A549 (cell line): Measurements from ENCODE around the gene L3MBTL2. TPM values are rescaled to one million over a fixed set of nuclear protein-coding genes. Genes with fewer than 3 reads are reported as not detected.

Experiments used
- ATAC-seq, 2 experiments: fragments of 200-7000 bp in 1 of 2; fragments of >200 bp in 1 of 2; cut with Nextera tagmentation in 1 of 2; cut with Tn5 transposase in 1 of 2; 3 replicates each; pipeline versions ENCODE4 v1.8.0 to v1.9.1; 2018 to 2020; ENCODE audit warnings: mild to moderate bottlenecking in 1 of 2, moderate library complexity in 1 of 2
- CTCF ChIA-PET: fragments of 300-600 bp; sonication (Branson Sonifier 250); formaldehyde crosslinking; extraction: SDS; loops from one replicate; lab custom pipeline; 2021; ENCODE audit warnings: antibody characterized with exemption, inconsistent platforms; lab: Yijun Ruan, JAX
- POLR2A ChIA-PET: fragments of 350-600 bp; formaldehyde crosslinking; extraction: SDS; loops from one replicate; lab custom pipeline; 2021; ENCODE audit warnings: antibody characterized with exemption, inconsistent platforms; lab: Yijun Ruan, JAX
- DNase-seq, 2 experiments: peaks; one replicate each; pipeline versions ENCODE4 v3.0.0 to v3.0.0-alpha.2; 2011 to 2016; ENCODE audit warnings: low read depth in 1 of 2, low spot score in 1 of 2
- FAIRE-seq: peaks from 2 replicates; lab custom pipeline; 2011; peaks lifted over from hg19 to GRCh38; lab: Jason Lieb, UNC
- H3K27ac ChIP-seq, 2 experiments: fragments of >200 bp; sonication (Bioruptor Twin); formaldehyde crosslinking; 3 replicates each; pipeline ENCODE4 v1.5.1; 2016 to 2017
- H3K4me1 ChIP-seq: fragments of >200 bp; sonication (Bioruptor Twin); formaldehyde crosslinking; 3 replicates; pipeline ENCODE4 v1.6.1; 2016
- H3K4me2 ChIP-seq: fragments of >200 bp; sonication (Bioruptor Twin); formaldehyde crosslinking; 3 replicates; pipeline ENCODE4 v1.6.1; 2016
- H3K4me3 ChIP-seq: fragments of >200 bp; sonication (Bioruptor Twin); formaldehyde crosslinking; 3 replicates; pipeline ENCODE4 v1.5.1; 2016
- H3K9me3 ChIP-seq: fragments of >200 bp; sonication (Bioruptor Twin); formaldehyde crosslinking; 3 replicates; pipeline ENCODE4 v1.6.1; 2016
- BHLHE40 ChIP-seq: IDR thresholded peaks from 2 replicates; pipeline ENCODE4 v1.6.1; 2012; ENCODE audit warnings: low read depth, low read length, inconsistent platforms
- CBX2 ChIP-seq: fragments of 200-600 bp; sonication (generic); IDR thresholded peaks from 2 replicates; pipeline ENCODE4 v1.6.1; 2016; ENCODE audit warnings: low read depth, mild to moderate bottlenecking, borderline replicate concordance
- CEBPB ChIP-seq, 2 experiments: fragments of >200 bp in 1 of 2; sonication (Bioruptor Twin) in 1 of 2; formaldehyde crosslinking in 1 of 2; IDR thresholded peaks; 2 replicates each; pipeline ENCODE4 v1.6.1; 2012 to 2016
- CHD2 ChIP-seq: fragments of 150-350 bp; IDR thresholded peaks from 2 replicates; pipeline ENCODE4 v1.6.1; 2014; ENCODE audit warnings: low read length; ENCODE audit not compliant: partially characterized antibody
- CHD4 ChIP-seq: fragments of 200-600 bp; sonication (generic); IDR thresholded peaks from 2 replicates; pipeline ENCODE4 v1.6.1; 2016; ENCODE audit warnings: antibody characterized with exemption, mild to moderate bottlenecking, borderline replicate concordance
- EHF ChIP-seq: fragments of 250-450 bp; sonication (Bioruptor Pico); IDR thresholded peaks from 2 replicates; pipeline ENCODE4 v1.5.0; 2020; ENCODE audit warnings: mild to moderate bottlenecking
- FOSL2 ChIP-seq, 2 experiments: fragments of 450-650 bp in 1 of 2; fragments of >200 bp in 1 of 2; sonication (Bioruptor Twin) in 1 of 2; formaldehyde crosslinking; IDR thresholded peaks; 2 replicates each; pipeline versions ENCODE4 v1.5.0 to v1.6.1; 2016 to 2020; ENCODE audit warnings: mild to moderate bottlenecking in 1 of 2, moderate library complexity in 1 of 2
- FOXS1 ChIP-seq: fragments of 250-450 bp; sonication (Bioruptor Pico); IDR thresholded peaks from 2 replicates; pipeline ENCODE4 v1.5.0; 2020; ENCODE audit warnings: mild to moderate bottlenecking, moderate library complexity
- HEYL ChIP-seq: fragments of 250-450 bp; sonication (Bioruptor Pico); IDR thresholded peaks from 2 replicates; pipeline ENCODE4 v1.8.0; 2021; ENCODE audit warnings: mild to moderate bottlenecking, moderate library complexity
- HOXB5 ChIP-seq: fragments of 250-450 bp; sonication (Bioruptor Pico); IDR thresholded peaks from 2 replicates; pipeline ENCODE4 v1.5.0; 2020; ENCODE audit warnings: mild to moderate bottlenecking, moderate library complexity
- JUNB ChIP-seq: fragments of >200 bp; sonication (Bioruptor Twin); formaldehyde crosslinking; IDR thresholded peaks from 2 replicates; pipeline ENCODE4 v1.6.1; 2016
- KDM1A ChIP-seq: fragments of 200-600 bp; sonication (generic); IDR thresholded peaks from 2 replicates; pipeline ENCODE4 v1.6.1; 2016; ENCODE audit warnings: low read depth, mild to moderate bottlenecking
- NFE2L2 ChIP-seq: fragments of 150-350 bp; conservative IDR thresholded peaks from 2 replicates; pipeline ENCODE4 v1.6.1; 2014; ENCODE audit warnings: low read length
- NPAS2 ChIP-seq: fragments of 250-450 bp; sonication (Bioruptor Pico); IDR thresholded peaks from 2 replicates; pipeline ENCODE4 v1.8.0; 2022; ENCODE audit warnings: mild to moderate bottlenecking, moderate library complexity, borderline replicate concordance
- NR3C1 ChIP-seq: fragments of >200 bp; sonication (Bioruptor Twin); formaldehyde crosslinking; IDR thresholded peaks from 3 replicates; pipeline ENCODE4 v1.6.1; 2017
- POLR2A ChIP-seq: IDR thresholded peaks from 2 replicates; pipeline ENCODE4 v1.6.1; 2012; ENCODE audit warnings: mild to moderate bottlenecking, low read length
- RAD21 ChIP-seq, 2 experiments: fragments of >200 bp in 1 of 2; sonication (Bioruptor Twin) in 1 of 2; formaldehyde crosslinking in 1 of 2; IDR thresholded peaks in 1 of 2; conservative IDR thresholded peaks in 1 of 2; 2 replicates in 1 of 2; 3 replicates in 1 of 2; pipeline ENCODE4 v1.6.1; 2012 to 2018; ENCODE audit warnings: inconsistent platforms in 1 of 2
- TFCP2L1 ChIP-seq: fragments of 250-450 bp; sonication (Bioruptor Pico); IDR thresholded peaks from 2 replicates; pipeline ENCODE4 v1.5.0; 2021; ENCODE audit warnings: mild to moderate bottlenecking
- ZNF302 ChIP-seq: fragments of 250-450 bp; sonication (Bioruptor Pico); IDR thresholded peaks from 2 replicates; pipeline ENCODE4 v1.9.0; 2021; ENCODE audit warnings: inconsistent platforms, mild to moderate bottlenecking, moderate library complexity
- WGBS: methylation state at CpG from one replicate; pipeline ENCODE4 v1.1.6; 2017; ENCODE audit errors: missing lambda C conversion rate; 5-methylcytosine and 5-hydroxymethylcytosine counted together
- polyA plus RNA-seq, 4 experiments: library from polyadenylated mRNA; depleted of rRNA in 3 of 4; stranded (reverse); fragments of >200 nt; fragmentation: RNase III in 1 of 4; extraction: RNeasy Plus Mini Kit Qiagen cat#74134 plus additional on column Dnase treatment in 1 of 4; gene quantifications; 2 replicates in 3 of 4; 3 replicates in 1 of 4; pipeline ENCODE4 v1.2.3, GENCODE V29; 2011 to 2017
- TF ChIP-seq, protein P1 (sequence below): IDR thresholded peaks from 2 replicates; pipeline ENCODE4 v1.6.1; 2012; ENCODE audit warnings: low read depth, borderline replicate concordance
- TF ChIP-seq, protein P2 (sequence below): fragments of >200 bp; sonication (Bioruptor Twin); formaldehyde crosslinking; IDR thresholded peaks from 2 replicates; pipeline ENCODE4 v1.6.1; 2016
- TF ChIP-seq, protein P3 (sequence below): fragments of >200 bp; sonication (Bioruptor Twin); formaldehyde crosslinking; IDR thresholded peaks from 3 replicates; pipeline ENCODE4 v1.5.1; 2016

Gene L3MBTL2
- polyA plus RNA-seq, 2 of the 4 experiments (the other 2 are of a cell fraction) = 14.5 to 17.0 TPM

DNA sequence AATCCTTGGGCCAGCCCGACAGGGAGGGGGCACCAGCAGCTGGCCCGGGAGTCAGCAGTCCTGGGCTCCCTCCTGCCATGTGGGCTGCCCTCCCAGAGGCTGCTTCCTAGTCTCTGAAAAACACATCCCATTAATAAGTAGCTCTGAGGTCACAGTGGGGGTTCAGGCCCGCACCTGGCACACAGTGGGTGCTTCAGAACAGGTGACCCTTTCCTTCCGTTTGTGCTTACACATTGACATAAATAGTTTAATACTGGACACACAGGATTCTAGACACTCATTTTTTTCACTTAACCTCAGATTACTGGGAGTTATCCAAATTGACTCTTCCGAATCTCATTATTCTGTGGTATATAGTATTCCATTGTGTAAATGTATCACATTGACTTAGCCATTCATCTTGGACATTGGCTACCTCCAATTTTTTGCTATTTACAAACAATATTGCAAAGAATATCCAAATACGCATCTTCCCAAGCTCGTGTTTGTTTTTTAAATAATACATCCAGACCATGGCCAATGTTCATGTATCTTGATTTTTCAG, 36.1 kb downstream of the L3MBTL2 start:
- Histone ChIP-seq H3K4me3 (no peak overlapping the region), H3K4me2 (no peak overlapping the region), H3K27ac (no peak overlapping the region), H3K9me3 (no peaks in the 10 kb centered on the region), H3K4me1 (no peaks in the 10 kb centered on the region)
- FAIRE-seq (no peak), ATAC-seq (no peak), DNase-seq (no peak)
- POLR2A ChIA-PET = no interaction called here
- CTCF ChIA-PET = no interaction called here
- TF ChIP-seq ZNF302 (CRISPR knock-in tag) (no peak), CHD2 (no peak), BHLHE40 (no peak), JUNB (no peak), NR3C1 (no peak), EHF (CRISPR knock-in tag) (no peak), KDM1A (no peak), FOSL2 (IDR thresholded peaks at IDR 0.05) (no peak), FOSL2 (CRISPR knock-in tag; IDR thresholded peaks at IDR 0.05) (no peak), HOXB5 (no peak), CHD4 (no peak)
- TF ChIP-seq, protein P1, sequence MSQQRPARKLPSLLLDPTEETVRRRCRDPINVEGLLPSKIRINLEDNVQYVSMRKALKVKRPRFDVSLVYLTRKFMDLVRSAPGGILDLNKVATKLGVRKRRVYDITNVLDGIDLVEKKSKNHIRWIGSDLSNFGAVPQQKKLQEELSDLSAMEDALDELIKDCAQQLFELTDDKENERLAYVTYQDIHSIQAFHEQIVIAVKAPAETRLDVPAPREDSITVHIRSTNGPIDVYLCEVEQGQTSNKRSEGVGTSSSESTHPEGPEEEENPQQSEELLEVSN = no peak
- TF ChIP-seq, protein P2, sequence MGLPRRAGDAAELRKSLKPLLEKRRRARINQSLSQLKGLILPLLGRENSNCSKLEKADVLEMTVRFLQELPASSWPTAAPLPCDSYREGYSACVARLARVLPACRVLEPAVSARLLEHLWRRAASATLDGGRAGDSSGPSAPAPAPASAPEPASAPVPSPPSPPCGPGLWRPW = no peak
- WGBS = 94% methylated on average over 6 of the region's 7 CpGs

DNA sequence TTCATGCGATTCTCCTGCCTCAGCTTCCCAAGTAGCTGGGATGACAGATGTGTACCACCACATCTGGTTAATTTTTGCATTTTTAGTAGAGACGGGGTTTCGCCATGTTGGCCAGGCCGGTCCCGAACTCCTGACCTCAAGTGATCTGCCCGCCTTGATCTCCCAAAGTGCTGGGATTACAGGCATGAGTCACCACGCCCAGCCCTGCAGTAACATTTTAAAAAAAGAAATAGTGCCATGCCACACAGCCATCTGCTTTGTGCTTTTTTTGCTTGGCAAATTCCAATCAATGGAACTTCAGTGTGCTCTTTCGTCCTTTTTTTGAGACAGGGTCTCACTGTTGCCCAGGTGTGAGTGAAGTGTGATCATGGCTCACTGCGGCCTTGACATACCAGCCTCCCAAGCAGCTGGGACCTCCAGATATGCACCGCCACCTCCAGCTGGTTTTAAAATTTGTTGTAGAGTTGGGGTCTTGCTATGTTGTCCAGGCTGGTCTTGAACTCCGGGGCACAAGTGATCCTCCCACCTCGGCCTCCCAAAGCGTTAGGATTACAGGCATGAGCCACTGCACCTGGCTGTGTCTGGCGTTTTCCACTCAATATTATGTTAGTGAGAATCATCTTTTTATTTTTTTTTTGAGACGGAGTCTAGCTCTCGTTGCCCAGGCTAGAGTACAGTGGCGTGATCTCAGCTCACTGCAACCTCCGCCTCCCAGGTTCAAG, 37.4 kb downstream of the L3MBTL2 start:
- no peak for FAIRE-seq
- no peak overlapping the region for H3K27ac ChIP-seq
- H3K4me3 ChIP-seq = no peak overlapping the region
- ChIA-PET POLR2A (no interaction called here), CTCF (interaction anchor here (0.8 kb wide), 1 partner anchor 344 kb away, joined by 3 read pairs; no protein-coding TSS in a partner anchor)
- no peak for ATAC-seq
- H3K4me2 ChIP-seq = no peak overlapping the region
- no peak for TF ChIP-seq NFE2L2
- no peak for TF ChIP-seq HEYL
- no peak for TF ChIP-seq POLR2A
- TF ChIP-seq RAD21 (conservative IDR thresholded peaks at IDR 0.05 in 1 of 2, IDR thresholded peaks at IDR 0.05 in 1 of 2) = no peak
- TF ChIP-seq FOXS1 (CRISPR knock-in tag) = no peak
- no peak for TF ChIP-seq CBX2
- TF ChIP-seq TFCP2L1 (CRISPR knock-in tag) = no peak
- no peaks in the 10 kb centered on the region for H3K9me3 ChIP-seq
- whole genome bisulfite sequencing = 90% methylated on average over 18 of the region's 18 CpGs
- DNase-seq = no peak
- no peaks in the 10 kb centered on the region for H3K4me1 ChIP-seq

DNA sequence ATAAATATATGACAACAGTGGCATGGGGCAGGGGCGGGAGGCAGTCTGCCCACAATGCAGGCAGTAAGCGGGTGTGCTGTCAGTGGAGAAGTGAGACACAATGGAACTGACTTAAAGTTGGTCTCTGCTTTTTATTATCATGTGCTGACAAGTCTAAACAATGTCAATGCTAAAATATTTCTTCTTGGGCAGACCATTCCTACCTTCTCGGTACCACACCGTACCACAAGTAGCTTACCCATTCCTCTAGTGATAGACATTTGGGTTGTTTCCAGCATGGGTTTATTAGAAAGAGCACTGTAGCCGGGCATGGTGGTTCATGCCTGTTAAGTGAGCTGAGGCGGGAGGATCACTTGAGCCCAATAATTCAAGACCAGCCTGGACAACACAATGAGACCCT, 38.2 kb downstream of the L3MBTL2 start:
- DNase-seq (no peak), ATAC-seq (no peak), FAIRE-seq (no peak)
- H3K27ac ChIP-seq = no peak overlapping the region
- CTCF ChIA-PET = interaction anchor here (0.6 to 1.3 kb wide), 3 partner anchors 14 to 344 kb away, joined by 3 to 5 read pairs (median 3); no protein-coding TSS in a partner anchor
- no peak overlapping the region for H3K4me3 ChIP-seq
- no peaks in the 10 kb centered on the region for H3K4me1 ChIP-seq
- TF ChIP-seq NPAS2 (CRISPR knock-in tag) (no peak), BHLHE40 (no peak), CEBPB (IDR thresholded peaks at IDR 0.05) (no peak)
- TF ChIP-seq, protein P3, sequence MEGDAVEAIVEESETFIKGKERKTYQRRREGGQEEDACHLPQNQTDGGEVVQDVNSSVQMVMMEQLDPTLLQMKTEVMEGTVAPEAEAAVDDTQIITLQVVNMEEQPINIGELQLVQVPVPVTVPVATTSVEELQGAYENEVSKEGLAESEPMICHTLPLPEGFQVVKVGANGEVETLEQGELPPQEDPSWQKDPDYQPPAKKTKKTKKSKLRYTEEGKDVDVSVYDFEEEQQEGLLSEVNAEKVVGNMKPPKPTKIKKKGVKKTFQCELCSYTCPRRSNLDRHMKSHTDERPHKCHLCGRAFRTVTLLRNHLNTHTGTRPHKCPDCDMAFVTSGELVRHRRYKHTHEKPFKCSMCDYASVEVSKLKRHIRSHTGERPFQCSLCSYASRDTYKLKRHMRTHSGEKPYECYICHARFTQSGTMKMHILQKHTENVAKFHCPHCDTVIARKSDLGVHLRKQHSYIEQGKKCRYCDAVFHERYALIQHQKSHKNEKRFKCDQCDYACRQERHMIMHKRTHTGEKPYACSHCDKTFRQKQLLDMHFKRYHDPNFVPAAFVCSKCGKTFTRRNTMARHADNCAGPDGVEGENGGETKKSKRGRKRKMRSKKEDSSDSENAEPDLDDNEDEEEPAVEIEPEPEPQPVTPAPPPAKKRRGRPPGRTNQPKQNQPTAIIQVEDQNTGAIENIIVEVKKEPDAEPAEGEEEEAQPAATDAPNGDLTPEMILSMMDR = no peak
- no peak overlapping the region for H3K4me2 ChIP-seq
- WGBS = 94% methylated on average over 6 of the region's 6 CpGs
- POLR2A ChIA-PET = no interaction called here
- H3K9me3 ChIP-seq = no peaks in the 10 kb centered on the region
